MM.1S (cell line): ENCODE data around the gene PTPRD.

ENCODE experiments used
- DNase-seq: peaks from one replicate; pipeline ENCODE4 v3.0.0-alpha.2; 2015
- H2AFZ ChIP-seq: fragments of 300-600 bp; sonication (generic); 2 replicates; pipeline ENCODE4 v1.6.0; 2016; ENCODE audit warnings: antibody characterized with exemption, low read length
- H3F3A ChIP-seq: fragments of 300-600 bp; sonication (generic); 2 replicates; pipeline ENCODE4 v1.6.1; 2016; ENCODE audit warnings: mild to moderate bottlenecking, antibody characterized with exemption, low read length, moderate library complexity, mixed read lengths; ENCODE audit not compliant: insufficient read depth
- H3K27ac ChIP-seq: fragments of 300-600 bp; sonication (generic); 2 replicates; pipeline ENCODE4 v1.5.1; 2016; ENCODE audit warnings: mild to moderate bottlenecking, low read length
- H3K27me3 ChIP-seq: fragments of 300-600 bp; sonication (generic); replicated peaks from 2 replicates; pipeline ENCODE4 v1.6.0; 2016; ENCODE audit warnings: low read length; ENCODE audit not compliant: insufficient read depth
- H3K36me3 ChIP-seq: fragments of 300-600 bp; sonication (generic); replicated peaks from 2 replicates; pipeline ENCODE4 v1.6.1; 2016; ENCODE audit warnings: mild to moderate bottlenecking, low read length, mixed read lengths; ENCODE audit not compliant: insufficient read depth
- H3K4me1 ChIP-seq: fragments of 300-600 bp; sonication (generic); 2 replicates; pipeline ENCODE4 v1.6.1; 2016; ENCODE audit warnings: low read length, mixed read lengths
- H3K4me2 ChIP-seq: fragments of 300-600 bp; sonication (generic); 2 replicates; pipeline ENCODE4 v1.6.0; 2016; ENCODE audit warnings: low read depth, low read length
- H3K4me3 ChIP-seq: fragments of 300-600 bp; sonication (generic); 2 replicates; pipeline ENCODE4 v1.5.1; 2016; ENCODE audit warnings: low read length, mixed read lengths
- H3K79me2 ChIP-seq: fragments of 300-600 bp; sonication (generic); 2 replicates; pipeline ENCODE4 v1.6.1; 2016; ENCODE audit warnings: mixed run types, low read length, mixed read lengths
- H3K9ac ChIP-seq: fragments of 300-600 bp; sonication (generic); 2 replicates; pipeline ENCODE4 v1.6.1; 2016; ENCODE audit warnings: low read length, mixed read lengths
- H3K9me2 ChIP-seq: fragments of 300-600 bp; sonication (generic); replicated peaks from 2 replicates; pipeline ENCODE4 v1.6.1; 2016; ENCODE audit warnings: mild to moderate bottlenecking, low read length, mixed read lengths; ENCODE audit not compliant: insufficient read depth
- H3K9me3 ChIP-seq: fragments of 300-600 bp; sonication (generic); replicated peaks from 2 replicates; pipeline ENCODE4 v1.6.1; 2016; ENCODE audit warnings: mild to moderate bottlenecking, low read length, mixed read lengths; ENCODE audit not compliant: insufficient read depth
- H4K20me1 ChIP-seq: fragments of 300-600 bp; sonication (generic); 2 replicates; pipeline ENCODE4 v1.6.1; 2016; ENCODE audit warnings: mild to moderate bottlenecking, low read length, moderate library complexity, mixed read lengths; ENCODE audit not compliant: insufficient read depth
- CTCF ChIP-seq: fragments of 300-600 bp; sonication (generic); IDR thresholded peaks from 2 replicates; pipeline ENCODE4 v1.5.1; 2016; ENCODE audit warnings: antibody characterized with exemption, low read length, mixed read lengths
- EZH2 ChIP-seq: fragments of 300-600 bp; sonication (generic); optimal IDR thresholded peaks from 2 replicates; pipeline ENCODE3; 2017; ENCODE audit warnings: low read depth, mild to moderate bottlenecking, antibody characterized with exemption, low read length, mixed read lengths
- EZH2phosphoT487 ChIP-seq: fragments of 300-600 bp; sonication (generic); IDR thresholded peaks from 2 replicates; pipeline ENCODE4 v1.6.1; 2018; ENCODE audit warnings: antibody characterized with exemption, low read length

PTPRD gene

GRCh38 chr9:10253341-10253740 lies 359.5 kb downstream of the PTPRD start:
- Histone ChIP-seq H3K4me3 (no peak overlapping the region), H3K27me3 (no peaks in the 10 kb centered on the region), H3K9me3 (no peaks in the 10 kb centered on the region), H3K4me2 (no peak overlapping the region), H3K27ac (no peak overlapping the region), H3K36me3 (no peaks in the 10 kb centered on the region), H3K4me1 (no peaks in the 10 kb centered on the region), H3F3A (no peaks in the 10 kb centered on the region), H3K9me2 (no peaks in the 10 kb centered on the region), H3K9ac (no peak overlapping the region), H3K79me2 (no peaks in the 10 kb centered on the region), H2AFZ (no peak overlapping the region), H4K20me1 (no peaks in the 10 kb centered on the region)
- no peak for DNase-seq
- TF ChIP-seq CTCF (no peak), EZH2phosphoT487 (no peak), EZH2 (no peak)

GRCh38 chr9:10252174-10252573 lies 360.6 kb downstream of the PTPRD start:
- Histone ChIP-seq H3K79me2 (no peaks in the 10 kb centered on the region), H3K9ac (no peak overlapping the region), H2AFZ (no peak overlapping the region), H3K9me3 (no peaks in the 10 kb centered on the region), H3K4me1 (no peaks in the 10 kb centered on the region), H3K27ac (no peak overlapping the region), H3K9me2 (no peaks in the 10 kb centered on the region), H3K4me3 (no peak overlapping the region), H3K27me3 (no peaks in the 10 kb centered on the region), H4K20me1 (no peaks in the 10 kb centered on the region), H3F3A (no peaks in the 10 kb centered on the region), H3K4me2 (no peak overlapping the region), H3K36me3 (no peaks in the 10 kb centered on the region)
- DNase-seq: no peak
- TF ChIP-seq CTCF (no peak), EZH2 (no peak), EZH2phosphoT487 (no peak)

- H3F3A ChIP-seq: no peaks in the 10 kb centered on the region
- H3K36me3 ChIP-seq: no peaks in the 10 kb centered on the region
- no peaks in the 10 kb centered on the region for H3K27me3 ChIP-seq
- no peak overlapping the region for H3K27ac ChIP-seq
- TF ChIP-seq EZH2 (no peak), EZH2phosphoT487 (no peak), CTCF (no peak)
- H3K79me2 ChIP-seq: no peaks in the 10 kb centered on the region
- H3K9ac ChIP-seq: no peak overlapping the region
- H3K4me1 ChIP-seq: no peaks in the 10 kb centered on the region
- no peaks in the 10 kb centered on the region for H3K9me3 ChIP-seq
- no peaks in the 10 kb centered on the region for H4K20me1 ChIP-seq
- H3K4me3 ChIP-seq: no peak overlapping the region
- no peak overlapping the region for H3K4me2 ChIP-seq
- DNase-seq: no peak
- H2AFZ ChIP-seq: no peak overlapping the region
- no peaks in the 10 kb centered on the region for H3K9me2 ChIP-seq
Measured at GRCh38 chr9:10251490-10251889, 361.3 kb downstream of the PTPRD start.

GRCh38 chr9:10250219-10250618 lies 362.6 kb downstream of the PTPRD start:
- TF ChIP-seq EZH2phosphoT487 (no peak), CTCF (no peak), EZH2 (no peak)
- no peaks in the 10 kb centered on the region for H3F3A ChIP-seq
- no peaks in the 10 kb centered on the region for H4K20me1 ChIP-seq
- no peaks in the 10 kb centered on the region for H3K36me3 ChIP-seq
- no peaks in the 10 kb centered on the region for H3K9me2 ChIP-seq
- no peak overlapping the region for H3K27ac ChIP-seq
- no peak overlapping the region for H3K4me2 ChIP-seq
- no peaks in the 10 kb centered on the region for H3K9me3 ChIP-seq
- H3K4me3 ChIP-seq: no peak overlapping the region
- H3K9ac ChIP-seq: no peak overlapping the region
- H2AFZ ChIP-seq: no peak overlapping the region
- no peaks in the 10 kb centered on the region for H3K79me2 ChIP-seq
- H3K27me3 ChIP-seq: no peaks in the 10 kb centered on the region
- H3K4me1 ChIP-seq: no peaks in the 10 kb centered on the region
- DNase-seq: no peak
